GM19468 (cell line): ENCODE measurements around the gene CLCN4.

ENCODE experiments used
- ATAC-seq: cut with Tn5 transposase; IDR thresholded peaks from one replicate; pipeline ENCODE4 v1.9.1; 2021; ENCODE audit warnings: mild to moderate bottlenecking, moderate library complexity, moderate number of reproducible peaks; ENCODE audit not compliant: unreplicated experiment; ENCODE audit errors: extremely low read depth

The CLCN4 gene

GRCh38 chrX:10233173-10233572, 76.4 kb downstream of the CLCN4 start:
- ATAC-seq = no peak

- ATAC-seq = no peak
Measured at GRCh38 chrX:10233696-10234095, 76.9 kb downstream of the CLCN4 start.

- ATAC-seq = no peak
Measured at GRCh38 chrX:10235851-10236250, 79.1 kb downstream of the CLCN4 start.

GRCh38 chrX:10237241-10237640, 80.5 kb downstream of the CLCN4 start:
- no peak for ATAC-seq

- no peak for ATAC-seq
Measured at GRCh38 chrX:10239611-10240064, 82.9 kb downstream of the CLCN4 start.

- ATAC-seq = no peak
Measured at GRCh38 chrX:10240918-10241317, 84.1 kb downstream of the CLCN4 start.

- no peak for ATAC-seq
Measured at GRCh38 chrX:10242026-10242425, 85.3 kb downstream of the CLCN4 start.

GRCh38 chrX:10243106-10243505, 86.3 kb downstream of the CLCN4 start:
- ATAC-seq = no peak

GRCh38 chrX:10244915-10245622, 88.3 kb downstream of the CLCN4 start:
- no peak for ATAC-seq

GRCh38 chrX:10245886-10246285, 89.1 kb downstream of the CLCN4 start:
- ATAC-seq = no peak

- no peak for ATAC-seq
Measured at GRCh38 chrX:10246297-10246696, 89.5 kb downstream of the CLCN4 start.

GRCh38 chrX:10246846-10247245, 90.1 kb downstream of the CLCN4 start:
- no peak for ATAC-seq

- ATAC-seq = no peak
Measured at GRCh38 chrX:10254739-10255138, 98.0 kb downstream of the CLCN4 start.

- ATAC-seq = no peak
Measured at GRCh38 chrX:10259716-10260115, 102.9 kb downstream of the CLCN4 start.

- no peak for ATAC-seq
Measured at GRCh38 chrX:10265775-10266174, 109.0 kb downstream of the CLCN4 start.

GRCh38 chrX:10278716-10279115, 121.9 kb downstream of the CLCN4 start:
- ATAC-seq = no peak

GRCh38 chrX:10280071-10280470, 123.3 kb downstream of the CLCN4 start:
- no peak for ATAC-seq

- ATAC-seq = no peak
Measured at GRCh38 chrX:10282490-10282889, 125.7 kb downstream of the CLCN4 start.

GRCh38 chrX:10286195-10286594, 129.4 kb downstream of the CLCN4 start:
- no peak for ATAC-seq
